OCI-LY7 (cell line): ENCODE results near the gene OSBPL3.

Source experiments
- CTCF ChIP-seq: fragments of 200-600 bp; sonication (generic); conservative IDR thresholded peaks from 2 replicates; pipeline ENCODE4 v1.5.1; 2014; ENCODE audit warnings: mild to moderate bottlenecking, antibody characterized with exemption, low read length, moderate library complexity, mixed read lengths
- EZH2phosphoT487 ChIP-seq: fragments of 200-600 bp; sonication (generic); IDR thresholded peaks from 2 replicates; pipeline ENCODE4 v1.6.1; 2018; ENCODE audit warnings: low read depth, borderline replicate concordance, mild to moderate bottlenecking, mixed run types, antibody characterized with exemption, low read length, moderate library complexity, mixed read lengths

GRCh38 chr7:24908166-24908565 lies 71.8 kb downstream of the OSBPL3 start:
- TF ChIP-seq CTCF: no peak
- TF ChIP-seq EZH2phosphoT487: no peak
